NCI-H1092 treated with DMSO at 0.1 percent for 48 hours (cell line): ENCODE data around the gene MUC5B.
A peak's percentile ranks its signal among the peaks of the same experiment; 100 is the strongest.

ENCODE experiments used
- DNase-seq: peaks from one replicate; lab custom pipeline; 2025; lab: John Stamatoyannopoulos, UW

The MUC5B gene

GRCh38 chr11:1300569-1301187, 77.8 kb downstream of the MUC5B start:
- no peak for DNase-seq

GRCh38 chr11:1301220-1302000, 78.5 kb downstream of the MUC5B start:
- no peak for DNase-seq

- DNase-seq, result no peak
Measured at GRCh38 chr11:1302041-1302460, 79.2 kb downstream of the MUC5B start.

- no peak for DNase-seq
Measured at GRCh38 chr11:1302461-1303125, 79.7 kb downstream of the MUC5B start.

GRCh38 chr11:1303126-1303821, 80.4 kb downstream of the MUC5B start:
- no peak for DNase-seq

- no peak for DNase-seq
Measured at GRCh38 chr11:1303973-1304372, 81.1 kb downstream of the MUC5B start.

- DNase-seq, result no peak
Measured at GRCh38 chr11:1304380-1304779, 81.5 kb downstream of the MUC5B start.

GRCh38 chr11:1305063-1305495, 82.2 kb downstream of the MUC5B start:
- no peak for DNase-seq

GRCh38 chr11:1305501-1306056, 82.7 kb downstream of the MUC5B start:
- no peak for DNase-seq

GRCh38 chr11:1306186-1307162, 83.6 kb downstream of the MUC5B start:
- DNase-seq, result no peak

GRCh38 chr11:1307163-1307870, 84.5 kb downstream of the MUC5B start:
- DNase-seq, result no peak

- DNase-seq, result no peak
Measured at GRCh38 chr11:1307998-1308742, 85.3 kb downstream of the MUC5B start.

GRCh38 chr11:1308743-1309497, 86.1 kb downstream of the MUC5B start:
- DNase-seq, result no peak

GRCh38 chr11:1309498-1310317, 86.8 kb downstream of the MUC5B start, which contains the start of gene TOLLIP:
TOLLIP (minus strand) TSS chr11:1309632; CDS start chr11:1309498, 134 bp downstream.
- peak; percentile 95 for DNase-seq

GRCh38 chr11:1310318-1310687, 87.4 kb downstream of the MUC5B start:
- no peak for DNase-seq

GRCh38 chr11:1310772-1311468, 88.1 kb downstream of the MUC5B start:
- DNase-seq, result no peak
